Transverse colon (tissue), 4 donors: ENCODE results near the gene RAPGEF1. TPM values are rescaled to one million over a fixed set of nuclear protein-coding genes. Genes with fewer than 3 reads are reported as not detected.
"Not testable (repeated sequence)": the region's sequence is repeated elsewhere in the genome, so short reads cannot be mapped to it uniquely, and the experiment has no call there.

Source experiments
- DNase-seq: peaks from one replicate; pipeline ENCODE4 v3.0.0-alpha.2; 2019
- H3K27ac ChIP-seq, 4 donors: fragments of 200-600 bp; sonication (generic); 2 replicates each; pipeline ENCODE4 v1.5.1; 2016 to 2018; ENCODE audit warnings: inconsistent platforms in 4 of 4
- H3K27me3 ChIP-seq: fragments of 200-600 bp; sonication (generic); 2 replicates; pipeline ENCODE4 v1.5.1; 2017; ENCODE audit warnings: inconsistent platforms
- H3K36me3 ChIP-seq, 4 donors: fragments of 200-600 bp; sonication (generic); 2 replicates each; pipeline ENCODE4 v1.5.1; 2017 to 2019; ENCODE audit warnings: inconsistent platforms in 4 of 4
- H3K4me1 ChIP-seq, 4 donors: fragments of 200-600 bp; sonication (generic); 2 replicates each; pipeline ENCODE4 v1.5.1; 2017 to 2020; ENCODE audit warnings: inconsistent platforms in 4 of 4
- H3K4me3 ChIP-seq, 4 donors: fragments of 200-600 bp; sonication (generic); 1 replicate in 1 of 4; 2 replicates in 3 of 4; pipeline versions ENCODE4 v1.5.1 to v1.6.1; 2017 to 2019; ENCODE audit warnings: inconsistent platforms in 4 of 4
- H3K9me3 ChIP-seq, 2 donors: fragments of 200-600 bp; sonication (generic); 2 replicates each; pipeline ENCODE4 v1.5.1; 2017 to 2019; ENCODE audit warnings: inconsistent platforms in 2 of 2
- EP300 ChIP-seq: sonication (generic); formaldehyde crosslinking; IDR thresholded peaks from one replicate; pipeline ENCODE4 v1.6.1; 2017; ENCODE audit warnings: antibody characterized with exemption, low read depth
- POLR2A ChIP-seq: fragments of 450-650 bp; IDR thresholded peaks from one replicate; pipeline ENCODE4 v1.6.1; 2016; ENCODE audit warnings: antibody characterized with exemption, mild to moderate bottlenecking, moderate library complexity
- POLR2AphosphoS5 ChIP-seq, 3 donors: sonication (generic); formaldehyde crosslinking; IDR thresholded peaks; one replicate each; pipeline ENCODE4 v1.6.1; 2016; ENCODE audit warnings: antibody characterized with exemption in 3 of 3
- WGBS, 2 donors: methylation state at CpG; one replicate each; pipeline ENCODE4 v1.1.5; 2018; ENCODE audit warnings: low coverage in 1 of 2; 5-methylcytosine and 5-hydroxymethylcytosine counted together
- in situ Hi-C, 4 donors: fragments of 200-750 bp; cut with MboI; loops; one replicate each; pipeline versions ENCODE4 v1.15.0 to v1.15.1; 2017; ENCODE audit warnings: low sequenced_read_pairs in 3 of 4, low pct_ligation_motif_present in 1 of 4, low pct_unique_long_range_greater_than_20kb in 1 of 4
- intact Hi-C: fragments of 100-400 bp; cut with DNase I; formaldehyde crosslinking; loops from one replicate; pipeline ENCODE4 v1.15.1; 2023; ENCODE audit warnings: low total_unique reads
- total RNA-seq, 4 donors: library from RNA; depleted of rRNA; stranded (reverse); fragments of >200 nt; gene quantifications; one replicate each; pipeline ENCODE4 v1.1.0, GENCODE V29; 2016
- TF ChIP-seq, protein P1 (sequence below), 5 experiments: fragments of 200-600 bp in 3 of 5; fragments of 450-650 bp in 2 of 5; sonication (generic) in 3 of 5; IDR thresholded peaks; 1 replicate in 2 of 5; 2 replicates in 3 of 5; pipeline ENCODE4 v1.5.1; 2016 to 2017; ENCODE audit warnings: antibody characterized with exemption in 5 of 5, inconsistent platforms in 3 of 5, mild to moderate bottlenecking in 2 of 5, moderate library complexity in 1 of 5

Gene RAPGEF1
- total RNA-seq, 4 donors from 2014 or later, result 49.8 to 86.0 (median 55.1) TPM

DNA sequence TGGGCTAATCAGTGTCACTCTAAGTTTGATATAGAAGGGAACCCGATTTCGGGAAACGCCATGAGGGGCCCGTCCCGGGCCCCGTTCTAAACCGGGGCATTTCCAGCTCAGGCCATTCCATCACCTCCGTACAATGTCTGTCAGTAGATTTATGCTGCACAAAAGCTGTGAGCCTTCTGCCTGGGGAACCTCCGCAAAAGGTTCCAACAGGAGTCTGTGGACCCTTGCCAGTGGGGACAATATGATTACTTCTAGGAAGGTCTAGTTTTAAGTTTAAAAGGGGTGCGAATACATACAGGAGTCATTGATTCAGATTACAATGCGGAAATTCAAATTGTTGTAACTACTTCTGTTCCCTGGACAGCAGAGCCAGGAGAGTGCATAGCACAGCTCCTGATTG lies 57.6 kb downstream of the RAPGEF1 start:
- Histone ChIP-seq H3K36me3 (no peaks in the 10 kb centered on the region), H3K27me3 (no peaks in the 10 kb centered on the region), H3K27ac (peak overlapping the region in 1 of 4 donors; percentile 25), H3K4me1 (peaks cover 16 to 26% (median 21%) of the 10 kb centered on the region in 4 donors), H3K4me3 (no peak overlapping the region), H3K9me3 (no peaks in the 10 kb centered on the region)
- DNase-seq, result no peak
- 78 to 81% methylated on average over 10 to 11 of the region's 11 CpGs for WGBS, 2 donors
- TF ChIP-seq POLR2AphosphoS5 (IDR thresholded peaks at IDR 0.05), result no peak
- TF ChIP-seq EP300, result no peak
- TF ChIP-seq, protein P1, sequence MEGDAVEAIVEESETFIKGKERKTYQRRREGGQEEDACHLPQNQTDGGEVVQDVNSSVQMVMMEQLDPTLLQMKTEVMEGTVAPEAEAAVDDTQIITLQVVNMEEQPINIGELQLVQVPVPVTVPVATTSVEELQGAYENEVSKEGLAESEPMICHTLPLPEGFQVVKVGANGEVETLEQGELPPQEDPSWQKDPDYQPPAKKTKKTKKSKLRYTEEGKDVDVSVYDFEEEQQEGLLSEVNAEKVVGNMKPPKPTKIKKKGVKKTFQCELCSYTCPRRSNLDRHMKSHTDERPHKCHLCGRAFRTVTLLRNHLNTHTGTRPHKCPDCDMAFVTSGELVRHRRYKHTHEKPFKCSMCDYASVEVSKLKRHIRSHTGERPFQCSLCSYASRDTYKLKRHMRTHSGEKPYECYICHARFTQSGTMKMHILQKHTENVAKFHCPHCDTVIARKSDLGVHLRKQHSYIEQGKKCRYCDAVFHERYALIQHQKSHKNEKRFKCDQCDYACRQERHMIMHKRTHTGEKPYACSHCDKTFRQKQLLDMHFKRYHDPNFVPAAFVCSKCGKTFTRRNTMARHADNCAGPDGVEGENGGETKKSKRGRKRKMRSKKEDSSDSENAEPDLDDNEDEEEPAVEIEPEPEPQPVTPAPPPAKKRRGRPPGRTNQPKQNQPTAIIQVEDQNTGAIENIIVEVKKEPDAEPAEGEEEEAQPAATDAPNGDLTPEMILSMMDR (IDR thresholded peaks at IDR 0.05), result no peak
- TF ChIP-seq POLR2A, result no peak
- in situ Hi-C loops (no loop called here), intact Hi-C loops (no loop called here)

DNA sequence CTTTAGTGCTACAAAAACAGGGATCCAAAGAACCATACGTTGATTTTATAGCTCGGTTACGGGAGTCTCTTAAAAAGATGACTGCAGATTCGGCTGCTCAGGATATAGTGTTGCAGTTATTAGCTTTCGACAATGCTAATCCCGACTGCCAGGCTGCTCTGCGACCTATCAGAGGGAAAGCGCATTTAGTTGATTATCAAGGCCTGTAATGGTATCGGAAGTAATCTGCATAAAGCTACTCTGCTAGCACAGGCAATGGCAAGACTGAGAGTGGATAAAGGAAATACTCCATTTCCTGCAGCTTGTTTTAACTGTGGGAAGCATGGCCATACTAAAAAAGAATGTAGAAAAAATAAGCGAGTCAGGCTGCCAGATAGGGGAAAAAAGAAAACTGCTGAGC lies 58.0 kb downstream of the RAPGEF1 start:
- H3K4me3 ChIP-seq, H3K27me3 ChIP-seq, DNase-seq, in situ Hi-C loops, H3K36me3 ChIP-seq, intact Hi-C loops, H3K9me3 ChIP-seq: not testable (repeated sequence)
- Histone ChIP-seq H3K4me1 (peaks cover 21 to 30% (median 24%) of the 10 kb centered on the region in 4 donors), H3K27ac (peak overlapping the region in 1 of 4 donors; percentile 25)
- WGBS, 2 donors, result 83 to 91% methylated on average over 6 to 10 of the region's 10 CpGs

DNA sequence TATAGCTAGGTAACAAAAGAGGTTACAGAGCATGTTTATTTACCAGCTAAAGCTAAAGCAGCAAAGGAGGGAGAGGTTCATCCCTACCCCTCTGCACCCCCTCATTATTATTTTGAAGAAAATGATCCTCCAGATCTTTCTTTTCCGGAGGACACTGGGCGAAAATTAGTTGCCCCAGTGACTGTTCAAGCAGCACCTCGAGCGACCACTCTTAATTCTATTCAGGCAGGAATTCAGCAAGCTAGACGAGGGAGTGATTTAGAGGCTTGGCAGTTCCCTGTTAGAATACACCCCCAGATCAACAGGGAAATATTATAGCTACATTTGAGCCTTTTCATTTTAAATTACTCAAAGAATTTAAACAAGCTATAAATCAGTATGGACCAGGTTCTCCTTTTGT lies 58.8 kb downstream of the RAPGEF1 start:
- DNase-seq, H3K4me3 ChIP-seq, H3K27ac ChIP-seq, H3K36me3 ChIP-seq, H3K27me3 ChIP-seq, intact Hi-C loops, in situ Hi-C loops, H3K9me3 ChIP-seq: not testable (repeated sequence)
- WGBS, 2 donors, result 88% methylated on average over 5 of the region's 5 CpGs; no CpG with 5 or more reads in 1 of the 2 donors
- peaks cover 28 to 37% (median 32%) of the 10 kb centered on the region in 4 donors for H3K4me1 ChIP-seq

DNA sequence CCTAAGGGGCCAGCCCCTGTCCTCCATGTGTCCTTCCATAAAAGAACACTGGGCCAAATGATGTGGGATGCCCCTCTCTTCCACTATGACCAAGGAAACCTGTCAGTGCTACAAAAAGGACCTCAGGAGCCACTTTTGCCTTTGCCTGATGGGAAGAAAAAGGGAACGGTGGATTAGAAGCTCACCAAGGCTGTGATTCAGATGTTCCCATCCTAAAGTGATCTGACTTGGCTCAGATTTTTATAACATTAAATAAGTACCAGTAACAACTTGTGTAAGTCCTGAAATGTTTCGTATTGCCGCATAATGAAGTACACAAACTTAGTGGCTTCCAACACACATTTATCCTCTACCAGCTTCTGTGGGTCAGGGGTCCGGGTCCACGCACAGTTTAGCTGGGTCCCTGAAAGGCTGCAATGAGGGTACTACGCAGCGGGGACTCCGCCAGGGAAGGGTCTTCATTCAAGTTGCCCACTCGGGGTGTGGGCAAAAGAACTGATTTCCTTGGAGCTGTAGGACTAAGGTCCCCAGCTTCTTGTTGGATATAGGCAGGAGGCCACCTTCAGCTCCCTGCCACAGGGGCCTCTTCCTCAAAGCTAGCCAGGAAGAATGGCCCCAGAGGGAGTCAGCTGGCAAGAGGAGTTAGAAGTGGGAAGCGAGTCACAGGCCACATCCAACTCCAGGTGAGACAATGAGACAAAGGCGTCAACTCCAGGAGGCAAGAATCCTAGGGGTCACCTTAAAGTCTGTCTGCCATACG lies 60.4 kb downstream of the RAPGEF1 start:
- TF ChIP-seq POLR2AphosphoS5 (IDR thresholded peaks at IDR 0.05) (peak in 1 of 3 donors; percentile 16), POLR2A (no peak)
- Histone ChIP-seq H3K27ac (peak overlapping the region; percentile 80 to 90 (median 82)), H3K36me3 (no peaks in the 10 kb centered on the region), H3K4me1 (peaks cover 32 to 53% (median 36%) of the 10 kb centered on the region in 4 donors), H3K9me3 (no peaks in the 10 kb centered on the region), H3K4me3 (no peak overlapping the region), H3K27me3 (no peaks in the 10 kb centered on the region)
- intact Hi-C loops, result no loop called here
- 88 to 90% methylated on average over 2 to 12 of the region's 12 CpGs for WGBS, 2 donors
- no peak for DNase-seq
- in situ Hi-C loops, result no loop called here

GRCh38 chr9:131678499-131679111 lies 61.3 kb downstream of the RAPGEF1 start:
- peak; percentile 78 for DNase-seq
- Histone ChIP-seq H3K27me3 (no peaks in the 10 kb centered on the region), H3K4me3 (no peak overlapping the region), H3K9me3 (no peaks in the 10 kb centered on the region), H3K36me3 (no peaks in the 10 kb centered on the region), H3K4me1 (peaks cover 32 to 53% (median 36%) of the 10 kb centered on the region in 4 donors), H3K27ac (peak overlapping the region; percentile 80 to 90 (median 82))
- TF ChIP-seq POLR2AphosphoS5 (IDR thresholded peaks at IDR 0.05), result peak; percentile 46 to 90 (median 83)
- TF ChIP-seq, protein P1 (IDR thresholded peaks at IDR 0.05), result no peak
- peak; percentile 6 for TF ChIP-seq EP300
- peak; percentile 50 for TF ChIP-seq POLR2A
- intact Hi-C loops (no loop called here), in situ Hi-C loops (no loop called here)
- 64 to 67% methylated on average over 1 to 5 of the region's 5 CpGs for WGBS, 2 donors
